Osteocyte (in vitro differentiated cells): ENCODE data around the gene EZH1. TPM values are rescaled to one million over a fixed set of nuclear protein-coding genes. Genes with fewer than 3 reads are reported as not detected.

ENCODE experiments used
- DNase-seq: peaks from one replicate; pipeline ENCODE4 v3.0.0; 2021; ENCODE audit warnings: mixed read lengths; ENCODE audit not compliant: unreplicated experiment; ENCODE audit errors: extremely low spot score
- H3K27ac Mint-ChIP-seq: one replicate; pipeline ENCODE4 v1.8.0; 2021; ENCODE audit warnings: mild to moderate bottlenecking, mixed read lengths; ENCODE audit not compliant: unreplicated experiment
- H3K27me3 Mint-ChIP-seq: one replicate; pipeline ENCODE4 v1.8.0; 2021; ENCODE audit warnings: mixed read lengths; ENCODE audit not compliant: unreplicated experiment
- H3K36me3 Mint-ChIP-seq: one replicate; pipeline ENCODE4 v1.8.0; 2021; ENCODE audit warnings: mixed read lengths; ENCODE audit not compliant: unreplicated experiment
- H3K4me1 Mint-ChIP-seq: one replicate; pipeline ENCODE4 v1.8.0; 2021; ENCODE audit warnings: mixed read lengths; ENCODE audit not compliant: unreplicated experiment
- H3K4me3 Mint-ChIP-seq: one replicate; pipeline ENCODE4 v1.8.0; 2021; ENCODE audit warnings: mild to moderate bottlenecking, moderate library complexity, mixed read lengths; ENCODE audit not compliant: unreplicated experiment
- H3K9me3 Mint-ChIP-seq: one replicate; pipeline ENCODE4 v1.8.0; 2021; ENCODE audit warnings: mixed read lengths; ENCODE audit not compliant: unreplicated experiment
- total RNA-seq: library from RNA; stranded (reverse); gene quantifications from 2 replicates; pipeline ENCODE4 v1.2.1, GENCODE V29; 2021
- TF ChIP-seq, protein P1 (sequence below): fragments of 200-600 bp; sonication (generic); IDR thresholded peaks from 2 replicates; pipeline ENCODE4 v1.5.0; 2021; ENCODE audit warnings: antibody characterized with exemption, mild to moderate bottlenecking, moderate library complexity

The EZH1 gene
- total RNA-seq, 1 donor from 2014 or later: 44.8 TPM

DNA sequence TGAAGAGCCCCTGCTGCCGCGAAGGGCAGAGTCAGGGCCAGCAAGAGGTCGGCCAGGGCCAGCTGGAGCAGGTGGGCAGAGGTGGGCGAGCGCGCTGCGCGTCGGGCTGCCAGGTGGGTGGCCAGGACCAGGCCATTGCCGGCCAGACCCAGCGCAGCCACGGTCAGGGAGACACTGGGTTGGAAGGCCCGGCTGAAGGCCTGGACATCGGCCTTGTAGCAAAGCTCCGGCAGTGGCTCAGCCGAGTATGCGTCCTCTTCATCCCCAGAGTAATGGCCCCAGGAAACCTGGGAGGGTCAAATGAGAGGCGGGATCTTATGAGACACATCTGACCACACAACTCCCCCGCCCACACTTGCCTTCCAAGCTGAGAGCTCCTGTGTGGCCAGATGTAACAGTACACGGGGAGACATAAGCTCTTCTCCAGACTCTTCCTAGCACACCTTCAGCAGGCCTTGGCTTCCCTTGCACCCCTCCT lies 64.5 kb downstream of the EZH1 start:
- DNase-seq: no peak
- Mint-ChIP-seq H3K27me3 (no peaks in the 10 kb centered on the region), H3K4me1 (peaks cover 46% of the 10 kb centered on the region), H3K36me3 (peaks cover 3% of the 10 kb centered on the region), H3K27ac (peak overlapping the region; percentile 74), H3K4me3 (no peak overlapping the region), H3K9me3 (no peaks in the 10 kb centered on the region)
- TF ChIP-seq, protein P1, sequence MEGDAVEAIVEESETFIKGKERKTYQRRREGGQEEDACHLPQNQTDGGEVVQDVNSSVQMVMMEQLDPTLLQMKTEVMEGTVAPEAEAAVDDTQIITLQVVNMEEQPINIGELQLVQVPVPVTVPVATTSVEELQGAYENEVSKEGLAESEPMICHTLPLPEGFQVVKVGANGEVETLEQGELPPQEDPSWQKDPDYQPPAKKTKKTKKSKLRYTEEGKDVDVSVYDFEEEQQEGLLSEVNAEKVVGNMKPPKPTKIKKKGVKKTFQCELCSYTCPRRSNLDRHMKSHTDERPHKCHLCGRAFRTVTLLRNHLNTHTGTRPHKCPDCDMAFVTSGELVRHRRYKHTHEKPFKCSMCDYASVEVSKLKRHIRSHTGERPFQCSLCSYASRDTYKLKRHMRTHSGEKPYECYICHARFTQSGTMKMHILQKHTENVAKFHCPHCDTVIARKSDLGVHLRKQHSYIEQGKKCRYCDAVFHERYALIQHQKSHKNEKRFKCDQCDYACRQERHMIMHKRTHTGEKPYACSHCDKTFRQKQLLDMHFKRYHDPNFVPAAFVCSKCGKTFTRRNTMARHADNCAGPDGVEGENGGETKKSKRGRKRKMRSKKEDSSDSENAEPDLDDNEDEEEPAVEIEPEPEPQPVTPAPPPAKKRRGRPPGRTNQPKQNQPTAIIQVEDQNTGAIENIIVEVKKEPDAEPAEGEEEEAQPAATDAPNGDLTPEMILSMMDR: no peak

DNA sequence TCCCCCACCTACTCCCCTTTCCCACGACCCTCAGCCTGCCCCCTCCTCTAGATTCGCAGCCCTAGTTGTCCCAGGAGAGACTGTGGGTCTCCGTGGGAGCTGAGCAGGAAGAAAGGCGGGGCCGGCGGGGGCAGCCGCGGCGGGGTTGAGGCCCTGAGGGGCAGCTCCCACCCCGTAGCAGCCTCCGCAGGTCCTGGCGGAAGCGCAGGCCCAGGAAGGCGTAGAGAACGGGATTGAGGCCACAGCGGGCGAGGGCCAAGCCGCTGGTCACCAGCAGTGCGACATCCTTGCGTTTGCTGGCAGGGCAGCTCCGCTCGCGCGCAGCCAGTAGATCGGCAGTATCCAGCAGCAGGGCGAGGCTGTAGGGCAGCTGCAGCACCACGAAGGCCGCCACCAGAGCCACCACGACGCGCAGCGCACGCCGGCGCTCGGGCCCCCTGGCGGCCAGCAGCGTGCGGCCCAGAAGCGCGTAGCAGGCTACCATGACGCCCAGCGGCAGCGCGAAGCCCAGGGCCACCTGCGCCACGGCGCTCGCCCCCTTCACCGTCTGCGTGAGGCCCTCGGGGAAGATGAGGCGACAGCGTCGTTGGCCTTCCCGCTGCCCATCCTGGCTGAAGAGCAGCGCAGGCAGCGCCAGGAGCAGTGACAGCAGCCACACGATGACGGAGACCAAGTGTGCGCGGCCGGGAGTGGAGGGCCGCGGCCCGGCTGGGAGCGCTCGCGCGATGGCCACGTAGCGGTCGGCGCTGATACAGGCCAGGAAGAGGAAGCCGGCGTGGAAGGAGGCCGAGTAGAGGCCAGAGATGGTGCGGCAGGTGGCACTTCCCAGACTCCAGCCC lies 65.1 kb downstream of the EZH1 start:
- Mint-ChIP-seq H3K27ac (peak overlapping the region; percentile 95), H3K36me3 (no peaks in the 10 kb centered on the region), H3K9me3 (no peaks in the 10 kb centered on the region), H3K27me3 (no peaks in the 10 kb centered on the region), H3K4me1 (peaks cover 52% of the 10 kb centered on the region), H3K4me3 (peak overlapping the region; percentile 57)
- TF ChIP-seq, protein P1: peak; percentile 91
- peak; percentile 92 for DNase-seq

GRCh38 chr17:42678951-42679491 lies 65.8 kb downstream of the EZH1 start:
- Mint-ChIP-seq H3K4me3 (peak overlapping the region; percentile 86), H3K4me1 (peaks cover 56% of the 10 kb centered on the region), H3K27me3 (no peaks in the 10 kb centered on the region), H3K36me3 (no peaks in the 10 kb centered on the region), H3K9me3 (no peaks in the 10 kb centered on the region), H3K27ac (peak overlapping the region; percentile 95)
- TF ChIP-seq, protein P1: no peak
- no peak for DNase-seq

- H3K27ac Mint-ChIP-seq: peak overlapping the region; percentile 95
- H3K36me3 Mint-ChIP-seq: no peaks in the 10 kb centered on the region
- DNase-seq: peak; percentile 92
- H3K4me1 Mint-ChIP-seq: peaks cover 51% of the 10 kb centered on the region
- H3K4me3 Mint-ChIP-seq: peak overlapping the region; percentile 86
- TF ChIP-seq, protein P1: no peak
- H3K27me3 Mint-ChIP-seq: no peaks in the 10 kb centered on the region
- H3K9me3 Mint-ChIP-seq: no peaks in the 10 kb centered on the region
These were observed 66.7 kb downstream of the EZH1 start for GRCh38 chr17:42677921-42678781.
